HS-5 (cell line): ENCODE results near the gene RNF151.
"Not testable (repeated sequence)": the region's sequence is repeated elsewhere in the genome, so short reads cannot be mapped to it uniquely, and the experiment has no call there.

Experiments used
- DNase-seq: peaks from one replicate; pipeline ENCODE4 v3.0.0-alpha.2; 2012; ENCODE audit warnings: low read depth

The RNF151 gene

GRCh38 chr16:2008009-2008526 lies 41.4 kb downstream of the RNF151 start:
- peak; percentile 64 for DNase-seq

DNA sequence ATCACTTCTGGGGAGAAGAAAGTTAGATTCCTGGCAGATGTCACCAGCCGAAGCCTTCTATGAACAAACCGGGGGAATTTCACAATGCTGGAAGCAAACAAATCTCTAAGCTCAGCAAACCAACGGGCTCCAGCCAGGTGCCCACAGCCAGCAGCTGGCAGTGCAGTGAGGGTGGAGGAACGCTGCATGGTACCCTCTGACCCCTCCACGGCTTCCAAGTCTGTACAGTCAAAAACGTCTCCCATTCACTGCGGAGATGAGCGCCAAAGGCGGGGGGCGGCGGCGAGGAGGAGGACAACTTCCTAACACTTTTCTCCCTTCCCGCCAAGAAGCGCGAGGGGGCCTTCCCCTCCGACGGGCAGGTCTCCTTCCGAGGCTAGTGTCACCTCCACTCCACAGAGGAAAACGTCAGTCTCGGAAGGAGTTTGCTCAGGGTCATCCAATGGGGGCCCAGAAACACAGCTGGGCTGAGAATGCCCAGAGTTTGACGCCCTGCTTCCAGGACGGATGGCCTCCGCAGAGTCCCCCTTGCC lies 42.0 kb downstream of the RNF151 start:
- no peak for DNase-seq

DNA sequence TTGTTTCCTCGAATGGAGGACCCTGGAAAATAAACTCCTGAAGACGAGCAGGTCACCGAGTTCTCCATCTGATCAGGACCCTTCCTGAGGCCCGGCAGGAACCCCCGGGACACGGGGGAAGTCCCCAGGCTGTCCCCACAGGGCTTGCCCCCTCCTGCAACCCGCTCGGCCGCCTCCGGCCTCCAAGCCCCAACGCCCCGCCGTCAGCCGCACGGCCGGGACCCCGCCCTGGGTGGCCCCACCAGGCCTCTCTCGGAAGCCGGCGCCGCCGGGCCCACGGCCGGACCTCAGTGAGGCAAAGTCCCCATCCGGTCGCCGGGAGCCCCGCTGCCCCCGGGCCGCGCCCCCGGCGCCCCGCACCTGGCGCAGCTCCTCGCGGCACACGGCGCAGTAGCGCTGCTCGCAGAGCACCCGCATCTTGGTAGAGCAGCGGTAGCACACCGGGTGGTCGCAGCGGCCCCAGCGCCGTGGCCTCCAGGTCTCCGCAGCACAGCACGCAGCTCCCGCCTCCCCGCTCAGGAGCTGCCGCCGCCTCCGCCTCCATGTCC lies 42.6 kb downstream of the RNF151 start:
- no peak for DNase-seq

GRCh38 chr16:2009791-2010510 lies 43.3 kb downstream of the RNF151 start, which contains the start of gene ZNF598:
Gene ZNF598 (minus strand): TSS chr16:2009821.
- peak; percentile 40 for DNase-seq

- not testable (repeated sequence) for DNase-seq
These were observed 45.1 kb downstream of the RNF151 start for GRCh38 chr16:2011726-2012125.

- no peak for DNase-seq
These were observed 46.9 kb downstream of the RNF151 start for GRCh38 chr16:2013527-2013926.

GRCh38 chr16:2015117-2015946 lies 48.7 kb downstream of the RNF151 start:
- DNase-seq: peak; percentile 74

DNA sequence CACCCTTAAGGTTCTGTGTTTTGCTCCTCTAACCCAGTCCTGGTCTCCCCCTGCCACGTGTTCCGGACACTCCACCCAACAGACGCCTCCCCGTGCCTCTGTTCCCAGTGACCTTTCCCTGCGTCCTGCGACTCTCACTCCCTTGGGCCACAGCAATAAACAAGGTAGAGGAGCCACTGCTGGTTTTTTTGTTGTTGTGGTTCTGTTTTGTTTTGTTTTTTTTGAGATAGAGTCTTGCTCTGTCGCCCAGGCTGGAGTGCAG lies 49.2 kb downstream of the RNF151 start:
- DNase-seq: no peak

DNA sequence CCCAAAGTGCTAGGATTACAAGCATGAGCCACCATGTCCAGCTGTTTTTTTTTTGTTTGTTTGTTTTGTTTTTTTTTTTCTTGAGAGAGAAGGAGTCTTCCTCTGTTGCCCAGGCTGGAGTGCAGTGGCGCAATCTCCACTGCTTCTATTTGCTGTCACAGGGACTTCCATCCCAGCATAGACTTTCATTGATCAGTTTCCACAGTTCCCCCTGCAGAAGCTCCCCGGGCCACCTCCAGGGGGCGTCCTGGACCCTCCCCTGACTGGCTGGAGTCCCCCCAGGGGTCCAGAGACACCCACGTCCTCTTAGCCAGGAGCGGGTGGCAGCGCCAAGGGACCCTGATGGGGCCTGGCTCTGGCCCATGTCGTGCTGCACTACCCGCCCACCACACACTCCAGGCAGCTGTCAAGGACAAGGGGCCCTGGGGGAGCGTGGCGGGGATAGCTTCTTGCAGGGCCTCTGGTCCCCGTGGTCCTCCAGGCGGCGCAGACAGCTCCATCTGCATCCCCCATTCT lies 49.8 kb downstream of the RNF151 start:
- no peak for DNase-seq
